Testis (tissue), 5 donors: ENCODE measurements around the gene ADRM1. TPM values are rescaled to one million over a fixed set of nuclear protein-coding genes. Genes with fewer than 3 reads are reported as not detected.

Experiments used
- DNase-seq: peaks from one replicate; pipeline ENCODE4 v3.0.0-alpha.2; 2019
- H3K27ac ChIP-seq, 2 donors: fragments of 200-600 bp; sonication (generic); one replicate each; pipeline ENCODE4 v1.5.1; 2019
- H3K27me3 ChIP-seq: fragments of 200-600 bp; sonication (generic); one replicate; pipeline ENCODE4 v1.5.1; 2019
- H3K36me3 ChIP-seq: fragments of 200-600 bp; sonication (generic); one replicate; pipeline ENCODE4 v1.5.1; 2017; ENCODE audit warnings: low read depth; ENCODE audit errors: missing control alignments
- H3K4me1 ChIP-seq: fragments of 200-600 bp; sonication (generic); one replicate; pipeline ENCODE4 v1.5.1; 2019
- H3K4me3 ChIP-seq, 2 donors: fragments of 200-600 bp; sonication (generic); one replicate each; pipeline ENCODE4 v1.5.1; 2017 to 2019
- H3K9me3 ChIP-seq: fragments of 200-600 bp; sonication (generic); one replicate; pipeline ENCODE4 v1.5.1; 2017
- CTCF ChIP-seq, 3 experiments: fragments of 450-650 bp in 2 of 3; fragments of 200-600 bp in 1 of 3; sonication (generic) in 1 of 3; IDR thresholded peaks; one replicate each; pipeline ENCODE4 v1.5.1; 2016 to 2019; ENCODE audit warnings: antibody characterized with exemption in 3 of 3, mild to moderate bottlenecking in 2 of 3, moderate library complexity in 1 of 3
- POLR2A ChIP-seq: fragments of 450-650 bp; IDR thresholded peaks from one replicate; pipeline ENCODE4 v1.6.1; 2017; ENCODE audit warnings: antibody characterized with exemption, mild to moderate bottlenecking, moderate library complexity
- WGBS, 2 donors: methylation state at CpG; one replicate each; pipeline ENCODE4 v1.1.5; 2018; 5-methylcytosine and 5-hydroxymethylcytosine counted together
- intact Hi-C: fragments of 100-400 bp; cut with DNase I; formaldehyde crosslinking; loops from one replicate; pipeline ENCODE4 v1.15.1; 2023; ENCODE audit warnings: low total_unique reads
- long read RNA-seq, 2 donors: transcript quantifications; one replicate each; lab custom pipeline, GENCODE V29; 2026
- polyA plus RNA-seq: library from polyadenylated mRNA; stranded (reverse); fragments of 350-450 nt; fragmentation: Illumina TruSeq; extraction: RNeasy Lipid Tissue Mini Kit (QIAGEN cat#74804); gene quantifications from one replicate; pipeline ENCODE4 v1.2.3, GENCODE V29; 2014; ENCODE audit warnings: low read depth, low replicate concordance; ENCODE audit not compliant: insufficient read depth
- total RNA-seq, 2 donors: library from RNA; depleted of rRNA; stranded (reverse); fragments of >200 nt; gene quantifications; one replicate each; pipeline ENCODE4 v1.2.3, GENCODE V29; 2016

Gene ADRM1
- total RNA-seq (100 to 1,000 TPM; 283 to 286 TPM), polyA plus RNA-seq (191 TPM)
- long read RNA-seq, donor 1, transcript ADRM1-201 (10 exons, 1,478 nt), result major isoform, 55 of 89 reads
- long read RNA-seq, donor 1, partial matches to known transcripts, result 31 of 89 reads
- long read RNA-seq, donor 1, other reads (novel, unspliced or antisense), result 0 of 89 reads
- long read RNA-seq, donor 2, transcript ADRM1-201 (10 exons, 1,478 nt), result major isoform, 37 of 88 reads
- long read RNA-seq, donor 2, partial matches to known transcripts, result 51 of 88 reads
- long read RNA-seq, donor 2, other reads (novel, unspliced or antisense), result 0 of 88 reads

DNA sequence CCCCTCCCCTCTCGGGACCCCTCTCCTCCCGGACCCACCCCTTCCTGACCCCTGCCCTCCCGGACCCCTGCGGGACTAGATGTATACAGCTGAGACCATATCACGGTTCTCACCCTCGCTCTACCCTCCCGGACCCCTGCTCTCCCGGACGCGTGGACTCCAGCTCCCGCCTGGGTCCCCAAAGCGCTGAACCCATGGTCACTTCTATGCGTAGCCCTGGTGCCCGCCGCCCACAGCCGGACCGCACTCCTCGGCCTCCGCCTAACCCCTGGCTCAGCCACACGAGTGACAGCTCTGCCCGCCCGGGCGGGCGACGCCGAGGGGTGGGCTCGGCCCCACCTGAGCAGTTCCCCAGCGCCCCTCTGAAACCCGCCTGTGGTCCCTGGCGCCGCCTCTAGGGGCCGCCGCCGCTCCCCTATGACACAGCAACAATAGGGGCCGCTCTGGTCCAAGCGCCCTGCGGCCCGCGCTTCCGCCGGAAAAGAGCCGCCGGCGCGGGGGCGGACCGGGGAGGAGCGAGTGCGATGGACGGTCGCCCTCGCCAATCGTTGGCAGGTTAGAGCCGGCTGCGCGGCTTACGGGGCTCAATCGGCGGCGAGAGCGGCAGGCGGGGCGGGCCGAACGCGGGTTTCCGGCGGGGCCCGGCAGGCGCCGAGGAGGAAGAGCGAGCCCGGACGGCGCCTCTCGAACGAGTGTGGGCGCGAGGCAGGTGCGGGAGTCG, at the start of gene ADRM1:
ADRM1 (plus strand) TSS at position 657 of the 721 bp plus-strand sequence. CDS start 572 bp downstream, outside the sequence.
- DNase-seq, result peak; percentile 96
- H3K36me3 ChIP-seq, result no peaks in the 10 kb centered on the region
- intact Hi-C loops, result loop anchor here (5.0 kb wide), 1 partner anchor 80 kb away; no protein-coding TSS in a partner anchor
- 1% methylated on average over 24 to 54 of the region's 81 CpGs for WGBS, 2 donors
- H3K27ac ChIP-seq, result peak within 1 kb of the TSS; percentile 89 to 97
- peaks cover 39% of the 10 kb centered on the region for H3K4me1 ChIP-seq
- peak within 1 kb of the TSS; percentile 71 to 95 for H3K4me3 ChIP-seq
- H3K27me3 ChIP-seq, result no peaks in the 10 kb centered on the region
- no peaks in the 10 kb centered on the region for H3K9me3 ChIP-seq
- TF ChIP-seq POLR2A (no peak), CTCF (IDR thresholded peaks at IDR 0.05) (peak; percentile 95 to 98 (median 97))

DNA sequence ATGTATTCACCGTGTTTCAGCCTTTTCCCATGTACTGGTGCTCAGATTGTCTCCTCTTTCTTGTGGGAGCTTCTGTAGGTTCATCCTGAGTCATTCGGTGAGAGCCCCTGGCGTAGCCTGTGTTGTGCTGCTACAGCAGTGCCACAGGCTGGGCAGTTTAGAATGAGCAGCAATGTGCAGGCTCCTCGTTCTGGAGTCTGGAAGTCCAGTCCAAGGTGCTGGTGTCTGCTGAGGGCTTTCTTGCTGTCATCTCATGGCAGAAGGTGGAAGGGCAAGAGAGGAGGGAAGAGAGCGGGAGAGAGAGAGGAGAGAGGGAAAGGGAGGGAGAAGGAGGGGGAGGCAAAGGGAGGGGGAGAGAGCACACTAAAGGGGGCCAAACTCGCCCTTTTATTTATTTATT, 49.4 kb upstream of the ADRM1 start:
- TF ChIP-seq POLR2A, result no peak
- Histone ChIP-seq H3K9me3 (no peaks in the 10 kb centered on the region), H3K27me3 (no peaks in the 10 kb centered on the region), H3K4me1 (no peaks in the 10 kb centered on the region), H3K4me3 (no peak overlapping the region), H3K36me3 (no peaks in the 10 kb centered on the region), H3K27ac (no peak overlapping the region)
- no peak for DNase-seq
- WGBS, 2 donors, result 92 to 96% methylated on average over 6 of the region's 6 CpGs
- intact Hi-C loops, result no loop called here

DNA sequence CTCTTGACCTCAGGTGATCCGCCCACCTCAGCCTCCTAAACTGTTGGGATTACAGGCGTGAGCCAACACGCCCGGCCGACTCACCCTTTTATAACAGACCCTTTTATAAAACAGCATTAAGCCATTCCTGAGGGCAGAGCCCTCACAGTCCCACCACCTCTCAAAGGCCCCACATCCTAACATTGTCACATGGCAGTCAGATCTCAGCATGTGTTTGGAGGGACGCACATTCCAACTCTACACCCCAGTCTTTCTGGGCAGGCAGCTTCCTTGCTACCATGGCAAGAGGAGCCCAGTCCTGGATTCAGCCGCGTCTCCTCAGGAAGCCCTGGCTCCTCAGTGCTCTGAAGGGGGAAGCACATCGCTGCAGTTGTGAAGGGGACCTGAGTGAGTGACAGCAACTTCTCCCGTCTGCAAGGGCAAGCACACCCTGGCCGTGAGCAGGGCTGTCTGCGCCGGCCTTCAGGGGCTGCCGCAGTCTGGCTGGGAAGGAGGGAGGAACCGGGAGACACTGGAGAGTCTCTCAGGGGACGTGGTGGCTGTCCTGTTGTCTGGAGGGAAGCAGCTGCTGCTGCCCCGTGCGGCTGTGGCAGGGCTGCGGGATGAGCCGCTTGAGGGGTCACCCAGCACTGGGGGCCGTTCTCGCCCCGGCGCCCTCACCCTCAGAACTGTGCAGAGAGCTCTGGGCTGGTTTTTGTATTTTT, 48.6 kb upstream of the ADRM1 start:
- TF ChIP-seq CTCF (IDR thresholded peaks at IDR 0.05) (no peak), POLR2A (no peak)
- peaks cover 3% of the 10 kb centered on the region for H3K4me1 ChIP-seq
- H3K36me3 ChIP-seq, result no peaks in the 10 kb centered on the region
- H3K27me3 ChIP-seq, result no peaks in the 10 kb centered on the region
- H3K4me3 ChIP-seq, result no peak overlapping the region
- DNase-seq, result no peak
- no peak overlapping the region for H3K27ac ChIP-seq
- intact Hi-C loops, result no loop called here
- no peaks in the 10 kb centered on the region for H3K9me3 ChIP-seq
- WGBS, 2 donors, result 85 to 87% methylated on average over 16 to 24 of the region's 24 CpGs

DNA sequence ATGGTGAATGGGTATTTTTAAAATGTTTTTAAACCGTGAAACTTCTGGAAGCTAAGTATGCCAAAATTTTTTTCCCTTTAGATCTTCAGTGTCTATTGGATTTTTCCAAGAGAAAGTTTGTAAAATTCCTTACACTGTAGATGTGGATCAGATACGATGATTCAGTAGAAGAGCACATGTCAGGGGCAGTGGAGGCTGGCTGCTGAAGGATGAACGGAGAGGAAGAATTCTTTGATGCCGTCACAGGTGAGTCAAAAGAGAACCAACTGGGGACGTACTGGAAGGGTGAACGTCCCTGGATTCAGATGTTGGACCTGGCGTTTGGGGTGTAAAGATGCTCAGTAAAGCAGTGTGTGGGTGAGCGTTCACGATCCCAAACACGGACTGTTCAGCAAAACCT, 46.8 kb upstream of the ADRM1 start:
- Histone ChIP-seq H3K36me3 (no peaks in the 10 kb centered on the region), H3K27ac (no peak overlapping the region), H3K27me3 (no peaks in the 10 kb centered on the region), H3K9me3 (no peaks in the 10 kb centered on the region), H3K4me3 (no peak overlapping the region), H3K4me1 (peaks cover 3% of the 10 kb centered on the region)
- no peak for DNase-seq
- intact Hi-C loops, result no loop called here
- 90 to 95% methylated on average over 10 of the region's 10 CpGs for WGBS, 2 donors
- TF ChIP-seq POLR2A (no peak), CTCF (IDR thresholded peaks at IDR 0.05) (no peak)
